Ectodermal cell (in vitro differentiated cells): ENCODE data around the gene MYLK2.

Source experiments
- H3K27ac ChIP-seq: 2 replicates; pipeline ENCODE4 v1.7.0; 2013; ENCODE audit warnings: mild to moderate bottlenecking, low read depth, low read length; ENCODE audit not compliant: insufficient read depth, poor library complexity, severe bottlenecking
- H3K27me3 ChIP-seq: 2 replicates; pipeline ENCODE4 v1.7.0; 2013; ENCODE audit warnings: mild to moderate bottlenecking, low read length; ENCODE audit not compliant: insufficient read depth, control insufficient read depth, poor library complexity, severe bottlenecking
- H3K36me3 ChIP-seq: one replicate; pipeline ENCODE4 v1.7.0; 2013; ENCODE audit warnings: low read length; ENCODE audit not compliant: control insufficient read depth, insufficient read depth
- H3K4me1 ChIP-seq: one replicate; pipeline ENCODE4 v1.7.0; 2013; ENCODE audit warnings: low read length; ENCODE audit not compliant: control insufficient read depth, insufficient read depth
- H3K4me3 ChIP-seq: 2 replicates; pipeline ENCODE4 v1.7.0; 2013; ENCODE audit warnings: low read depth, low read length, control low read depth; ENCODE audit not compliant: insufficient read depth
- H3K9me3 ChIP-seq: 2 replicates; pipeline ENCODE4 v1.7.0; 2013; ENCODE audit warnings: mild to moderate bottlenecking, low read length, moderate library complexity; ENCODE audit not compliant: control insufficient read depth
- WGBS, 2 experiments: methylation state at CpG; one replicate each; pipeline ENCODE4 v1.1.7; 2013; ENCODE audit warnings: missing lambda C conversion rate in 2 of 2; 5-methylcytosine and 5-hydroxymethylcytosine counted together

MYLK2 gene

DNA sequence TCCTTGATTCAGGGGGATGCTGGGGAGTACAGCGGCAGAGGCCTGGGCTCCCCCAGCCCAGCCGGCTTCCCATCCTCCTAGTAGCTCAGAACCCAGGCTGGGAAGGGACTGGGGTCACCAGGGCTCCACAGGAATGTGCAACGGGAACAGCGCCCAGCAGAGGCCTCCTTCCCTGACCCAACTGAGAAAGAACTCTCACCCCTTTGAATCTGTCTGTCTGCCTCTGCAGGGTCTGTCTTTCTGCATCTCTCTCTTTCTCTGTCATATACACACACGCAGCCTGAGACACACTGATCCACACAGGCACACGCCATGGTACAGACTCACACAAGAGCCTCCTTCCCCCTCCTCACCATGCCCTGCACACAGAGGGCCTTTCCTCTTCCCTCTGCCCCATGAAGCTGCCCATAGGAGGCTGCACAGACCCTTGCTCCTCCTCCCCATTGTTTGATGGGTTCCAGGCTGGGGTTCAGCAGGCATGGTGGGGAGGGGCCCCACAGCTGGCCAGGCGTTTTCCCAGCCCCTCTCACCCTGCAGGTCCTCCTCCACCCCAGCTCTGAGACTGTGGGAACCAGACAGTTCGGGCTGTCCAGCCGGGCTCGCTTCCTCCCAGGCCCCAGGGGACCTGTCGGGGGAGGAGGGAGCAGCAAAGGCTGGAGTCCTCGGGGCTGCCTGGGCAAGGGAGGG lies 23.5 kb downstream of the MYLK2 start:
- Histone ChIP-seq H3K27ac (peak overlapping the region; percentile 11), H3K36me3 (no peaks in the 10 kb centered on the region), H3K4me1 (peaks cover 38% of the 10 kb centered on the region), H3K27me3 (no peaks in the 10 kb centered on the region), H3K4me3 (no peak overlapping the region), H3K9me3 (no peaks in the 10 kb centered on the region)
- WGBS, 2 experiments: 43 to 57% methylated on average over 12 of the region's 12 CpGs

DNA sequence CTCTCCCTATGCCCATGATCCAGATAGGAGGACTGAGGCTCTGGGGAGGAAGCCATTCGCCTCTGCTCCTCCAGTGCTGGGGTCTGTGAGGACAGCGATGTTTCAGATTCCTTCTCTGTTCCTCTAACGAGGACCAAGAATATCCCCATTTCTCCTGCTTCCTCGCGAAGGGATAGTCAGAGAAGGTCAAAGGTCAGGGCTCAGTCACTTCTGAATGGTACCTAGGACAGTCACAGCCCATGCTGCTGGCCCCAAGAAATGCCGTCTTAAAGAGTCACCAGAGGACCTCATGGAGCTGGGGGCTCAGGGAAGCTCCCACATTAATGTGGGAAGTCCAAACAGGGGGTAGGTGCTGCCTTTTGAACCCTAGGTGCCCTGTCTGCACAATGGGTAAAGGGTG lies 24.1 kb downstream of the MYLK2 start:
- Histone ChIP-seq H3K9me3 (no peaks in the 10 kb centered on the region), H3K4me1 (peaks cover 31% of the 10 kb centered on the region), H3K4me3 (no peak overlapping the region), H3K36me3 (no peaks in the 10 kb centered on the region), H3K27ac (no peak overlapping the region), H3K27me3 (no peaks in the 10 kb centered on the region)
- WGBS, 2 experiments: 74 to 81% methylated on average over 6 of the region's 6 CpGs

DNA sequence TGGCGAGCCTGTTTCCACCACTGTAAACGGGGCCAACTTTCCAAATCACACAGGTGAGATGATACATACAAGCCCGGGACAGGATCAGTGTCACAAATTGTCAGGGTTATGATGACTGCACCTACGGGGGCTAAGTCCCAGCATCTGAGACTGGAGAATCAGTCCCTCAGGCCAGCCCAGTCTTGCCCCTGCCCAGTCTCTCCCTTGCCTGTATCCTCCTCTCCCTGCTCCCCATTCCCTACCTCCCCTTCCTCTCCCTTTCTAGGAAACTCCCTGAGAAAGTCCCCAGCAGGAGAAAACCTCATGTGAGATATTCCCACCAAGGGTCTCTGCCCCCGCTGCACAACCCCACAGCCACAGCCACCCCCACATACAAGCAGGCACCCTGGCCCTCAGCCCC lies 24.7 kb downstream of the MYLK2 start:
- Histone ChIP-seq H3K36me3 (no peaks in the 10 kb centered on the region), H3K4me1 (peaks cover 31% of the 10 kb centered on the region), H3K9me3 (no peaks in the 10 kb centered on the region), H3K4me3 (no peak overlapping the region), H3K27me3 (no peaks in the 10 kb centered on the region), H3K27ac (no peak overlapping the region)
- 92 to 94% methylated on average over 5 of the region's 5 CpGs for WGBS, 2 experiments

DNA sequence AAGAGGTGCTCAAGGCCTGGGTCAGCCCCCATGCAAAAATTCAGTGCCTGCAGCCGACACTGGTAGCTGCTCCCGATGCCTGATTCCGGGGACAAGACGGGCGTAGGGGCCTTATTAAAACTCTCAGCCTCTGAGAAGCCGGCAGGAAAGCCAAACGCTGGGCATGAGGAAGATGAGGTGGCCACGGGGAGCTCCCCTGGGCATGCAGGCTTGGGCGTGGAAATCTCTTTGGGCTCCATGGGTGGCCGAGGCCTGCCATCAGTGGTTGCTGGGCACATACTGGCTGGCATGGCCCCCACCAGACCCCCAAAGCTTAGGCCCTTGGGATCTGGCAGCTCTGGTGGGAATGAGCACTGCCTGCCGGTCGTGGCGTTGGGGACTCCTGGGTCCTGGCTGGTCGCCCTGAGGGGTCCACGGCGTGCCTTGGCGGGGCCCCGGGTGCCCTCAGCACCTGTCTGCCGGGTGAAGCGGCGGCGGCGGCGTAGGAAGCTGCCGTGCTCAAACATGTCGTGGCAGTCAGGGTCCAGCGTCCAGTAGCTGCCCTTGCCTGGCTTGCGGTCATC lies 25.7 kb downstream of the MYLK2 start:
- WGBS, 2 experiments: 94 to 95% methylated on average over 28 of the region's 28 CpGs
- Histone ChIP-seq H3K27ac (no peak overlapping the region), H3K27me3 (peaks cover 7% of the 10 kb centered on the region)

DNA sequence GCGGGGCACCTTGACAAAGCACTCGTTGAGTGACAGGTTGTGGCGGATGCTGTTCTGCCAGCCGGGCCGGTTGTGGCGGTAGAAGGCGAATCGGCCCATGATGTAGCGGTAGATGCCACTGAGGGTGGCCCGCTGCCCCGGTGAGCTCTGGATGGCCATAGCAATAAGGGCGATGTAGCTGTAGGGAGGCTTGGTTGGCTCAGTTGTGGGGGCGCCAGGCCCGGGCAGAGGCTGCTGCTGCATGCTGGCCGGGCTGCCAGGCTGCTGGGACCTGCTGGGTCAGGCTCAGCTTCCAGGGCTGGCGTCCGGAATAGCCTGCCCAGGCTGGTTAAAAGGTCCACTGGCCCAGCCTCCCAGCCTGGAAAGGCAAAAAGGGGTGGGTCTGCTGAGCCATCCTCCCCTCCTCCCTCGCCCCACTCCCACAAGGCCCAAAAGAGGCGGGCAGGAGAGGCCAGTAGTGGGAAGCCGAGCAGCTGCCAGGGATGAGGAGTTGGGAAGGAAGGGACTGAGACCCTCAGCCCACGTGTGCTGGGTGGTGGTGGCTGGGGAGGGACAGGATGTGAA lies 26.2 kb downstream of the MYLK2 start, which contains the start of gene FOXS1:
TSS of gene FOXS1 (minus strand) at position 305 of the 564 bp plus-strand sequence. CDS start at position 243, 62 bp downstream.
- Histone ChIP-seq H3K4me3 (no peak within 1 kb of the TSS), H3K27ac (no peak within 1 kb of the TSS), H3K36me3 (no peaks in the 10 kb centered on the region), H3K9me3 (no peaks in the 10 kb centered on the region), H3K4me1 (peaks cover 31% of the 10 kb centered on the region), H3K27me3 (peaks cover 7% of the 10 kb centered on the region)
- WGBS, 2 experiments: 64 to 69% methylated on average over 21 of the region's 21 CpGs

More for the DNA sequence above, 25.7 kb downstream of the MYLK2 start:
- Histone ChIP-seq H3K9me3 (no peaks in the 10 kb centered on the region), H3K36me3 (no peaks in the 10 kb centered on the region), H3K4me1 (peaks cover 31% of the 10 kb centered on the region), H3K4me3 (no peak overlapping the region)

DNA sequence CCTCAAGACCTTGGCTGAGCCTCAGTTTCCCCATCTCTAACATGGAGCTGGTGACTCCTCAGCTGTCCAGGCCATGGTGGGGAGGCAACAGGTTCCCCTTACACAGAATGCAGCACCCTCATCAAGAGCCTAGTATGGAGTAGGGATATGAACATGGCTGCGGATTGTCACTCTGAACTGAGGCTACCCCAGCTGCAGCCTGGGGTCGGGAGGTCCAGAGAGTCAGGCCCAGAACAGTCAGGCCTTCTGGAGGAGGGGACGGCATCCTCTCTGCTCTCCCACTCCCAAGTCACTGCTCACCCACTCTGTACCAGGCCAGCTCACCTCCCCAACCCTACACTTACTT lies 27.6 kb downstream of the MYLK2 start:
- no peaks in the 10 kb centered on the region for H3K9me3 ChIP-seq
- peaks cover 13% of the 10 kb centered on the region for H3K27me3 ChIP-seq
- WGBS, 2 experiments: 82 to 91% methylated on average over 3 of the region's 3 CpGs
- H3K36me3 ChIP-seq: no peaks in the 10 kb centered on the region
- H3K4me1 ChIP-seq: peaks cover 22% of the 10 kb centered on the region
- H3K27ac ChIP-seq: no peak overlapping the region
- H3K4me3 ChIP-seq: no peak overlapping the region

DNA sequence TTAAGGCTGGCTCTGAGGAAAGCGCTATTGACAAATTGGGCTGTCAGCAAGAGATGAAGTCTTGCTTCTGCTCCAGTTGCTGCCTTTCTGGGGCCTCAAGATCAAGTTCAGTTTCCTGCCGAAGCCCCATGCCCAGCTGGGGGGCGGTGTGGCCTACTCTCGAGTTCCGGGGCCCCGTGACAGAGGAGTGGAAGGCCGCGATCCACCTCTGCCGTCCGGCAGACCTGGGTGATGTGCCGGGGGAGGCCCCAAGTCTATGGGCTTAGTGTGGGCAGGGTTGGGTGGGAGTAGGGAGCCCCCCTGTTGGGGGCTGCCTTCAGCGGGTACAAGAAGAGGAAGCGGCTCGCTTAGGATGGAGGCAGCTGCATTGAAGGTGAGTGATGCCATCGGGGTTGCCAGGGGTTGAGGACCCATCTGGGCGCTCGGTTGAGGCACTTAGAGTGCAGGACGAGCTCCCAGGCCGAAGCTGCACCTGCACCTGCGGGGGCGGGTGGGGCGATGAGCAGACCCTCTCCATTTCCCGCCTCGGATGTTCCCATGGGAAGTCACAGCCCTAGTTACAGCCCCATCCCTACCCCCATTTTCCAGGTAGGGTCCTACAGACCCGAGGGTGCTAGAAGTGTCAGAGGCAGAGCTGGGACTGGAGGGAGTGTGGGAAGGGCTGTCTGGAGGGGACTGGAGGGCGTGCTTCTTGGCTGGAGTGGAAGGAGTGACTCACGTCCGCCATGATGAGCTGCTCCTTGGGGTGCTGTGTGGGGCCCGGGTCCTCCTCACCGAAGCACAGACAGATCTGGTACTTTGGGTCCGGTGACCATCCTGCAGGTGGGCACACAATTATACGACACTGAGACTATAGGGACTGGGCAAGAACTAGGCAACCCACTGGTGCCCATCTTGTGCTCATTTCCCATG lies 29.2 kb downstream of the MYLK2 start:
- no peak overlapping the region for H3K4me3 ChIP-seq
- WGBS, 2 experiments: 92% methylated on average over 32 of the region's 32 CpGs
- no peaks in the 10 kb centered on the region for H3K36me3 ChIP-seq
- no peak overlapping the region for H3K27ac ChIP-seq
- peaks cover 9% of the 10 kb centered on the region for H3K4me1 ChIP-seq
- peaks cover 13% of the 10 kb centered on the region for H3K27me3 ChIP-seq
- H3K9me3 ChIP-seq: no peaks in the 10 kb centered on the region

DNA sequence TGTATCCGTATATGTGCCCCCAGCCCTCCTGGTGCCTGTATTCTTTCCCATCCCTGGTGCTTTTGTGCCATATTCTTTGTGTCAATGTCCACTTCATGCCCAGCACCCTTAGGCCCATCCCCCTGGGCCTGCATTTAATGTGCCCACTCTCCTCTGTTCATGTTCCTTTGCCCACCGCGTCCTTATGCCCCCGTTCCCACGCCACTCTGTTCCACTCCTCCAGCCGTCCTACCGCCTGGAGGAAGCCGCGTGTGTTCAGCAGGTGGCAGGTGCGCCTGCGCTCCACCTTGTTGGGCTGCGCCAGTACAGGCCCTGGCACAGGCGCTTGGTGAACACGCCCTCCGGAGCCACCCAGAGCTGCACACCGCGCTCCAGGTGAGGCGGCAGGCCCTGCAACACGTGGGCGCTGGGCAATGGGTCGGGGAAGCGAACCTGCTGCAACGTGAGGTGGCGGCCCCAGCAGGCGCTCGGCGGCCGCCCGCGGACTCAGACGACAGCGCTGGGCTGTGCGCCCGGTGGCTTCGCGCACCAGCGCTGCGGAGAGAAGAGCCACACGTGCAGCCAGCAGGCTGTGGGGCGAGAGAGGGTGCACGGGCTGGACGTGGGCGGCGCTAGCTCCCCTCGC lies 30.3 kb downstream of the MYLK2 start:
- H3K9me3 ChIP-seq: no peaks in the 10 kb centered on the region
- peaks cover 13% of the 10 kb centered on the region for H3K27me3 ChIP-seq
- no peak overlapping the region for H3K4me3 ChIP-seq
- H3K27ac ChIP-seq: no peak overlapping the region
- 83 to 85% methylated on average over 45 of the region's 45 CpGs for WGBS, 2 experiments
- H3K36me3 ChIP-seq: no peaks in the 10 kb centered on the region
- H3K4me1 ChIP-seq: peaks cover 9% of the 10 kb centered on the region

DNA sequence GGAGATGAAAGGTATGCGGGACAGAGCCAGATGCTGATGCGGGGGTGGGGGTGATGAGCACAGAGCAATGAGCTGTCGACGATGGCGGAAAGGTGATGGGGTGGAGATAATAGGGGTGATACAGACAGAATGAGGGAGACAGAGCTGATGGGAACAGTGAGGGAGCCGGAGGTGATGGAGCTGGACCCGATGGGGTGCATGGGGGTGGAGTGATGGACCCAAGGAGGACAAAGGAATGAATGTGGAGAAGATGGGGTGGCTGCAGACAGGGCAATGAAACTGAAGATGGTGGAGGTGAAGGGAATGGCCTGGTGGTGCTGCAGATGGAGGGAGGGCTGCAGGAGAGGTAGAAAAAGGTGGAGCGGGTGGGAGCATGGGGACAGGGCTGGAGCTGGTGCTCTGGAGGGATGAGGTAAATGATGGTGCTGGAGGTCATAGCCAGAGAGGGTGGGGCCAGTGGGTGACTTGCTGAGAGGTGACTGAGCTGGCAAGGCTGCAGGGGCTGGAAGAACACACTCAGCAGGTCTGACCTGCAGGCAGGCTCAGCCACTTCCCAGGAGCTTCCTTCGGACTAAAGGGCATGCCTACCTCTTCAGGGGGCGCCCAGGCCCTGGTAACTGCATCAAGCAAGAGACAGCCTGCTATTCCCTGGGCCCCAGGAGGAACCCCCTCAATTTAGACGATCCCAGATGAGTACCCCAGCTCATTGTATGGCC lies 32.2 kb downstream of the MYLK2 start:
- Histone ChIP-seq H3K4me1 (no peaks in the 10 kb centered on the region), H3K36me3 (no peaks in the 10 kb centered on the region), H3K4me3 (no peak overlapping the region), H3K27me3 (peaks cover 13% of the 10 kb centered on the region), H3K27ac (no peak overlapping the region), H3K9me3 (no peaks in the 10 kb centered on the region)
- WGBS, 2 experiments: 79 to 80% methylated on average over 11 of the region's 11 CpGs
